Mesothelial cell of epicardium (in vitro differentiated cells): Measurements from ENCODE around the gene CNN3. TPM values are rescaled to one million over a fixed set of nuclear protein-coding genes. Genes with fewer than 3 reads are reported as not detected.

Experiments
- DNase-seq, 2 experiments: peaks; one replicate each; pipeline ENCODE4 v3.0.0; 2021; ENCODE audit warnings: low spot score in 2 of 2; ENCODE audit not compliant: unreplicated experiment in 2 of 2
- H3K27ac Mint-ChIP-seq: 2 replicates; pipeline ENCODE4 v1.8.0; 2021; ENCODE audit warnings: mixed read lengths
- H3K27me3 Mint-ChIP-seq: 2 replicates; pipeline ENCODE4 v1.8.0; 2021; ENCODE audit warnings: low read depth, mixed read lengths
- H3K36me3 Mint-ChIP-seq: 2 replicates; pipeline ENCODE4 v1.8.0; 2021; ENCODE audit warnings: mixed read lengths
- H3K4me1 Mint-ChIP-seq: 2 replicates; pipeline ENCODE4 v1.8.0; 2021; ENCODE audit warnings: mixed read lengths
- H3K4me3 Mint-ChIP-seq: 2 replicates; pipeline ENCODE4 v1.8.0; 2021; ENCODE audit warnings: mild to moderate bottlenecking, moderate library complexity, mixed read lengths
- H3K9me3 Mint-ChIP-seq: 2 replicates; pipeline ENCODE4 v1.8.0; 2021; ENCODE audit warnings: mixed read lengths
- CTCF ChIP-seq: fragments of 200-600 bp; sonication (generic); IDR thresholded peaks from one replicate; pipeline ENCODE4 v1.5.0; 2021; ENCODE audit warnings: antibody characterized with exemption; ENCODE audit not compliant: unreplicated experiment
- total RNA-seq: library from RNA; stranded (reverse); gene quantifications from 3 replicates; pipeline ENCODE4 v1.2.1, GENCODE V29; 2021

The CNN3 gene
- total RNA-seq, 1 donor from 2014 or later, result 247 TPM

- H3K9me3 Mint-ChIP-seq, result no peaks in the 10 kb centered on the region
- H3K4me3 Mint-ChIP-seq, result no peak overlapping the region
- H3K36me3 Mint-ChIP-seq, result peaks cover 10% of the 10 kb centered on the region
- H3K27me3 Mint-ChIP-seq, result no peaks in the 10 kb centered on the region
- TF ChIP-seq CTCF, result no peak
- peaks cover 24% of the 10 kb centered on the region for H3K4me1 Mint-ChIP-seq
- DNase-seq, result no peak
- H3K27ac Mint-ChIP-seq, result peak overlapping the region; percentile 79
Measured at GRCh38 chr1:94874423-94874822, 52.5 kb downstream of the CNN3 start.

- Mint-ChIP-seq H3K4me1 (peaks cover 24% of the 10 kb centered on the region), H3K27ac (peak overlapping the region; percentile 79), H3K36me3 (peaks cover 7% of the 10 kb centered on the region), H3K9me3 (no peaks in the 10 kb centered on the region), H3K27me3 (no peaks in the 10 kb centered on the region), H3K4me3 (no peak overlapping the region)
- no peak for TF ChIP-seq CTCF
- DNase-seq, result peak in 1 of 2 experiments; percentile 37
Measured at GRCh38 chr1:94873520-94874351, 53.2 kb downstream of the CNN3 start.

GRCh38 chr1:94872771-94873495 is 54.0 kb downstream of the CNN3 start:
- H3K9me3 Mint-ChIP-seq, result no peaks in the 10 kb centered on the region

GRCh38 chr1:94871031-94871430 is 55.9 kb downstream of the CNN3 start:
- H3K27ac Mint-ChIP-seq, result peak overlapping the region; percentile 21
- peaks cover 2% of the 10 kb centered on the region for H3K36me3 Mint-ChIP-seq
- no peak overlapping the region for H3K4me3 Mint-ChIP-seq
- TF ChIP-seq CTCF, result no peak
- no peaks in the 10 kb centered on the region for H3K9me3 Mint-ChIP-seq
- peaks cover 38% of the 10 kb centered on the region for H3K4me1 Mint-ChIP-seq
- no peaks in the 10 kb centered on the region for H3K27me3 Mint-ChIP-seq
- DNase-seq, result no peak

More at GRCh38 chr1:94872771-94873495, 54.0 kb downstream of the CNN3 start:
- Mint-ChIP-seq H3K4me3 (no peak overlapping the region), H3K4me1 (peaks cover 24% of the 10 kb centered on the region), H3K27ac (peak overlapping the region; percentile 12), H3K27me3 (no peaks in the 10 kb centered on the region), H3K36me3 (peaks cover 5% of the 10 kb centered on the region)
- no peak for TF ChIP-seq CTCF
- peak in 1 of 2 experiments; percentile 19 for DNase-seq

GRCh38 chr1:94866164-94866807 is 60.6 kb downstream of the CNN3 start:
- Mint-ChIP-seq H3K4me1 (peaks cover 61% of the 10 kb centered on the region), H3K9me3 (no peaks in the 10 kb centered on the region), H3K27me3 (no peaks in the 10 kb centered on the region), H3K27ac (peak overlapping the region; percentile 96), H3K36me3 (peaks cover 2% of the 10 kb centered on the region), H3K4me3 (no peak overlapping the region)
- TF ChIP-seq CTCF, result no peak
- no peak for DNase-seq
